VCaP (cell line): ENCODE measurements around the gene TMEM184B.

Experiments
- H3K27ac ChIP-seq: fragments of 450-650 bp; 2 replicates; pipeline ENCODE4 v1.5.1; 2017
- CTCF ChIP-seq: fragments of 450-650 bp; conservative IDR thresholded peaks from 2 replicates; pipeline ENCODE4 v1.5.1; 2017; ENCODE audit warnings: mild to moderate bottlenecking, moderate library complexity

The TMEM184B gene

GRCh38 chr22:38286915-38287669, 14.3 kb upstream of the TMEM184B start:
- no peak for TF ChIP-seq CTCF

GRCh38 chr22:38285018-38285417, 12.2 kb upstream of the TMEM184B start:
- H3K27ac ChIP-seq: no peak overlapping the region
- TF ChIP-seq CTCF: no peak

More at GRCh38 chr22:38286915-38287669, 14.3 kb upstream of the TMEM184B start:
- H3K27ac ChIP-seq: no peak overlapping the region

GRCh38 chr22:38284042-38284402, 11.2 kb upstream of the TMEM184B start:
- no peak for TF ChIP-seq CTCF
- H3K27ac ChIP-seq: no peak overlapping the region; the same call in 1 of the 2 replicates

- TF ChIP-seq CTCF: no peak
- no peak overlapping the region for H3K27ac ChIP-seq
These were observed 9.6 kb upstream of the TMEM184B start for GRCh38 chr22:38282397-38282796.

- H3K27ac ChIP-seq: no peak overlapping the region
These were observed 3.4 kb upstream of the TMEM184B start for GRCh38 chr22:38276166-38276565.

GRCh38 chr22:38273135-38273826, 471 bp upstream of the TMEM184B start:
- H3K27ac ChIP-seq: peak overlapping the region; percentile 83
- no peak for TF ChIP-seq CTCF

More at GRCh38 chr22:38276166-38276565, 3.4 kb upstream of the TMEM184B start:
- no peak for TF ChIP-seq CTCF

GRCh38 chr22:38271927-38272372, 860 bp downstream of the TMEM184B start:
- TF ChIP-seq CTCF: no peak
- peak overlapping the region; percentile 83 for H3K27ac ChIP-seq
